Stimulated activated CD8-positive, alpha-beta memory T cell treated with anti-CD3 and anti-CD28 coated beads, Interleukin-15, amount 100 ng/mL, for 4 hours (primary cell): ENCODE measurements around the gene CMTM8.
A peak's percentile ranks its signal among the peaks of the same experiment; 100 is the strongest.
"Not testable (repeated sequence)": the region's sequence is repeated elsewhere in the genome, so short reads cannot be mapped to it uniquely, and the experiment has no call there.

Experiments
- DNase-seq, 2 donors: peaks; one replicate each; pipeline ENCODE4 v3.0.0-alpha.2; 2020; ENCODE audit warnings: low read depth in 2 of 2

CMTM8 gene, protein sequence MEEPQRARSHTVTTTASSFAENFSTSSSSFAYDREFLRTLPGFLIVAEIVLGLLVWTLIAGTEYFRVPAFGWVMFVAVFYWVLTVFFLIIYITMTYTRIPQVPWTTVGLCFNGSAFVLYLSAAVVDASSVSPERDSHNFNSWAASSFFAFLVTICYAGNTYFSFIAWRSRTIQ

DNA sequence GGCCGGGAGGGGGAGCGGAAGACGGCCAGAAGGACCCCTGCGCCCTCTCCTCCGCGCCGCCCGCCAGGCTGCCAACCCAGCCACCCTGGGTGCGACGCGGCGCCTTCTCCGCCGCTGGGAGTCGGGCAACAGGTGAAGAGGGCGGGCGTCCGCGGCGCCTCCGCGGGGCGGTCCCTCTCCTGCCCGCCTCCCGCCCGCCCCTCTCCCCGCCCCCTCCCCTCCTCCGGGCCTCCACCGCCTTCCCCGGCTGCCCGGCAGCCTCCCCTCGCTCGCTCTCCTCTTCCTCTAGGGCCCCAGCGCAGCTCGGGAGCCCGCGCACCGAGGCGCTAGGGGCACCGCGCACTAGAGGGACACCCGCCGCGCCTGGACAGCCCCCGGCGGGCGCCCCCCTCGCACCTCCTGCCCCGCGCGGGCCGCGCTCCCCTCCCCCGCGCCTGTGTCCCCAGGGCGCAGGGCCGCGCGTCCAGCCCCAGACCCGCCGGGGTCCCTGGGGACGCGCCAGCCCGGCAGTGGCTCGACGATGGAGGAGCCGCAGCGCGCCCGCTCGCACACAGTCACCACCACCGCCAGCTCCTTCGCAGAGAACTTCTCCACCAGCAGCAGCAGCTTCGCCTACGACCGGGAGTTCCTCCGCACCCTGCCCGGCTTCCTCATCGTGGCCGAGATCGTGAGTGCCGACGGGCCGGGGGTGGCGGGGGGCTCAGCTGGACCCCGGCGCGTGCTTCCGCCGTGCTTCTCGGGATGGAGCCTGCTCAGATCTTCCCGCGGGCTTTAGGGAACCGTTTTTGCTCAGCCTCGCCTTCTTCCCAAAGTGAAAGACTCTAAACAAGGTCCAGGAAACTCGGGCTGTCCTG, at the start of gene CMTM8:
CMTM8 (plus strand) TSS at position 228 of the 854 bp plus-strand sequence; CDS start at position 521, 293 bp downstream.
- DNase-seq: peak; percentile 33 to 35

DNA sequence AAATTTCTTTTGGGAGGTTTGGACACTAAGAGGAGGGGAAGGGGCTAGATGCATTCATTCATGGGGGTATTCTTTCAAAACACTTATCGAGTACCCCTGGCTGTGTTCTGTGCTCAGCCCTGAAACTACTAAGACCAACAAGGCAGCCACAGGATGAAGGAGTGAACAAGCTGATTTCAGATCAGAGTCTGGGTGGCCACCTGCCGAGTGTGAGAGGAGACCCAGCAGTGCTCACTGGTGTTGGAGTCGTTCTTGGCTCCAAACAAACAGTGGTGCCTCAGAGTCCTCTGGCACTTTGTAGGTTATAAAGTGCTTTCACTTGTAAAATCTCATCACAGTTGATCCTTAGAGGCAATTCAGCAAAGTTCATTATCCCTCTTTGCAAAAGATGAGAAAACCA, 48.8 kb upstream of the CMTM8 start:
- no peak for DNase-seq

GRCh38 chr3:32190556-32190955, 47.9 kb upstream of the CMTM8 start:
- not testable (repeated sequence) for DNase-seq

- no peak for DNase-seq
Measured at GRCh38 chr3:32193101-32193500, 45.4 kb upstream of the CMTM8 start.

- no peak for DNase-seq
Measured at GRCh38 chr3:32194653-32195052, 43.8 kb upstream of the CMTM8 start.

DNA sequence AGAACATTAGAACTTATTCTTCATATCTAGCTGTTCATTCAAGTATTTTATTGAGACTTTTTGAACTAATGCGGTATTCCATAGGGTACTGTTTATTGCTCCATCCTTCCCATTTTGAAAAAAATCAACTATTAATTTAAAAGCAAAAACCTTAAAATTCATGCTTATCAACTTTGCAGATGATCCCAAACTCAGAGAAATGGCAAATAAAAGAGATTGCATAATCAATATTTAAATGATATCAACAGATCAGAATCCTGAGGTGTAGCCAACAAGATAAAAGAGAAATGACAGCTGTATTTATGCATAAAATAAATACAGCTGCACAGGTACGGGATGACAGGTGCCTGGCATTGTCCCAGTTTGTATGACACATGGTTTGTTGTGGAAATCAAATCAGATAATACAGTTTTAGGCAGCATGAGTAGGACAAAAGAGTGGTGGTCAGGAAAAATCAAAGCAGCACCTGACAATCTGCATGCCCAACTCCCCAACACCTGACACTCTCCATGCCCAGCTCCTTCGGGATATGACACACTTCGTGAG, 42.4 kb upstream of the CMTM8 start:
- no peak for DNase-seq

DNA sequence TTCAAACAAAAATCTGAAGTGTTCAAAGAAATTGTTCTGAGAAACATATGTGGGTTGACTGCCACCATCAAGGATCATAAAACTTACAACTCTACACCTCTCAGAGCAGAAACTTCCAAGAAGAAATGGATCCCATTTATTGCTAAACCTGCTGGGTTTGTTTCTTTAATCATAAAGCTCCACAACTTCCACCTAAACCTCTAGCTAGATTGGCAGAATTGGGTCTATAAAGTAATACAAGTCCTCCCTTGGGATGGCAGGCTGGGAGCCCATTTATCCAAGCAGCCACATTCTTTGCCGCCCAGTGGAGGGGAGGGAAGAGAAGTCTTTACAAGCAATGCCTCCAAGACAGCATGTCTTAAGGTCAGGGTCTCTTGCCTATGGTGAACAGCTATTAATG, 40.5 kb upstream of the CMTM8 start:
- DNase-seq: no peak

- no peak for DNase-seq
Measured at GRCh38 chr3:32198714-32199113, 39.8 kb upstream of the CMTM8 start.

GRCh38 chr3:32200490-32200889, 38.0 kb upstream of the CMTM8 start:
- DNase-seq: no peak

DNA sequence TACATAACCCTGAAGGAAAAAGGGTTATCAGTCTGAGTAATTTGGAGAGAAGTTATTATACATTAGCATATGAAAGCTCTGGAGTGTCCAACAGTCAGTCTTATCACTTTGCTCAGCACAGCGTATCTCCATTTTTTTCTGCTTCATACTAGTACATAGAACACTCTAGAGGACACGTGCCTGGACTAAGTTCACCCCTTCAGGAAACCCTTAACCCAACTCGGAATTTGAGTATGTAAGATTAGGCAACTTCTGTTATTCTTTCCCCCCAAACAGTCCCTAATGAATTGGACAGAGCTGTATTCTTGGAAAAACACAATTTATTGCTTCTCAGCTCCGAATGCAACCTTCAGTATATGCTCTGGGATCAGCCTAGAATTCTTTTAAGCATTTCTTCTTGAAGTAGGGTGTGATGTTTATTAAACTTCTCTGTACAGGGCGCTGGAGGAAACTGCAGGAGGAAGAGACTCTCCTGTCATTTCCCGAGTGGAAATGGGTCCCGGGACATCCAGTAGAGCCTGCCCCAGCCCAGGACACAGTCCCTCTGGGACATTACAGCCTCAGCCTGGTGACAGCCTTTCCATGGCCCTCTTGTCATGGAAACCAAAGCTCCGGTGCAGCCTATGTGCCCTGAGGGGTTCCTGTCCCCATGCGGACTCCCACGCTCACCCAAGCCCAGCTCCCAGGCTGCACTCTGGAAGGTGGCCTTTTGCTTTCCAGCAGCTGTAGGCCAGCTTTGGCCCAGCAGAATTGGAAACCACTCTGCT, 37.3 kb upstream of the CMTM8 start:
- DNase-seq: no peak

DNA sequence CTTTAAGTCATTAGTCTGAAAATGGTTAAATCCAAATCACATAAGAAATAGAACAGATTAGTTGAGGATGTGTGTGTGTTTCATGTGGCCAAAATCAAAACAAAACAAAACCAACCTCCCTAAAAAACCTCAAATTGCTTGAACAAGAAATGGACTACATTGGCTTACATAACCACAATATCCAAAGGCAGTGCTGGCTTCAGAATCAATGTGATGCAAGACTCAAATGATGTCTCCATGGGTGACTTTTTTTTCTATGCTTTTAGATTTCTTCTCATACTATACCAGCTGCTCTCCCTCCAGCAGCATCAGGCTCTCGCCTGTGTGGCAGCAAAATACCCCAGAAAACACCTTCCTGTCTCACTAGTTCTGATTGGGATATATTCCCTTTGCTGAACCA, 36.0 kb upstream of the CMTM8 start:
- DNase-seq: no peak

GRCh38 chr3:32203854-32204253, 34.6 kb upstream of the CMTM8 start:
- no peak for DNase-seq

DNA sequence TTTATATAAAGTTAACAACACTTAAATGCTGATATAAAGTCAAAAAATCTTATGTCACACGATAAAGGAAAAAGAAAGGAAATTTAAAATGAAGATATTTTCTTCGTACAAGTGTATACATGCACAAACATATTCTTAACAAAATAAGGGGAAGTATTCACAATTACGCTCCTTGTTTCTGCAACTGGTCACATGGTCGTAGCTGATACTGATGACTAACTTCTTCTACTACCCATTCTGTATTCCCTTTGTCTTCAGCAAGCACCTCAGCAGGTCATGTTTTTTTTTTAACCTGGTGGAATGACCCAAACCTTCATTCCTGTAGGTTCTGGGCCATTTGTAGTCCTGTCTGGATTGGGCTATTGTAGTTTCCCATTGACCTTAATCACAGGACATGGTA, 30.0 kb upstream of the CMTM8 start:
- DNase-seq: no peak

- DNase-seq: no peak
Measured at GRCh38 chr3:32215185-32215584, 23.3 kb upstream of the CMTM8 start.

GRCh38 chr3:32216172-32216783, 22.2 kb upstream of the CMTM8 start:
- no peak for DNase-seq

- DNase-seq: no peak
Measured at GRCh38 chr3:32217339-32217738, 21.1 kb upstream of the CMTM8 start.

DNA sequence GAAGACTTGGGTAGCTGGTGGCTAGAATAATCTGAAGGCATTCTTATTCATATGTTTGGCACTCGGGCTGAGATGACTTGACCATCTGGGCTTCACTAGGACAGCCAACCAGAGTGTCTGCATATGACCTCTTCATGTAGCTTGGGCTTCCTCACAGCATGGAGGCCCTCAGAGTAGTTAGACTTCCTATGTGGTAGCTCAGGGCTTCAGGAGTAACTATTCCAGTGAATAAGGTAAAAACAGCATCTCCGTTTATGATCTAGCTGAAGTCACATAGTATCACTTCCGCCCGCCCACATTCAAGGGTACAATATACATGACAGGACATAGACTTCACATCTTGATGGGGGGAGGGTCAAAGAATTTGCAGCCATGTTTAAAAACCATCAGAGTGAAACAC, 18.9 kb upstream of the CMTM8 start:
- DNase-seq: no peak

DNA sequence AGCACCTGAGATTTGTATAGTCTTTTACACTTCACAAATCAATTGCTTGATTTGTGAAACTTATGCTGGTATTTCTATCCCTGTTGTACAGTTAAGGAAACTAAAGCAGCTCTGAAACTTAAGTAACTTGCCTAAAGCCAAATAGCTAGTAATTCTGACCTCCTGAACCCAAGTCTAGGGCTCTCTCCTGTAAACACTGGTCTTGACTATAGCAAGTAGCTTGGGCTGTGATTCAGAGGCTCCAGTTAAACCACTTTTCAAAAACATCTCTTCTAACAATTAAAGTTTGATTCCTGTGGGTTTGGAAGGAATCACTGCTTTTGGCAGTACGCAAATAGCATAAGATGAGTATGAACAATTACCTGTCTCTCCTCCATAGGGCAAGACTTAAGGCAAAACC, 18.5 kb upstream of the CMTM8 start:
- DNase-seq: no peak

GRCh38 chr3:32222950-32223349, 15.5 kb upstream of the CMTM8 start:
- no peak for DNase-seq

DNA sequence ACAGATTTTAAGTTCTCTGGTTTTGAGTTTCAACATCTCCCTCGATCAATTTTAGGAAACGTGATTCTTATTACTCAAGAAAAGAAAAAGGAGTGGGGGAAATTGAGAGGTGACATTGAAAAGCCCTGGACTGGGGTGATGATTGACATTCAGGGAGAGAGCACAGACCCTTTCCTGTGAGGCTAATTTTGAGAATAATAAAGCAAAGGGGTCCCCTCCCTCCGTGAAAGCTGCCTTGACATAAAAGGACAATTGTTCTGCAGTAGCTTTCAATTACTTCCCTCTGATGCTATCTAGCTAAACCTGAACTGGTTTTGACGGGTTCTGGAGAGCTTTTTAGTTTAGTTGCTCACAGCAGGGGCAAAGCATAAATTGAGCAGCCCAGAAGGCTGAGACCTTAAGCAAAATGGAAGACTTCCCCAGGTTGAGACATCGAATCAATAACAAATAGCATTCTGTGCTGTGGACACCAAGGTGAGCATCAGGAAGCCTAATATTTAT, 14.4 kb upstream of the CMTM8 start:
- DNase-seq: no peak

DNA sequence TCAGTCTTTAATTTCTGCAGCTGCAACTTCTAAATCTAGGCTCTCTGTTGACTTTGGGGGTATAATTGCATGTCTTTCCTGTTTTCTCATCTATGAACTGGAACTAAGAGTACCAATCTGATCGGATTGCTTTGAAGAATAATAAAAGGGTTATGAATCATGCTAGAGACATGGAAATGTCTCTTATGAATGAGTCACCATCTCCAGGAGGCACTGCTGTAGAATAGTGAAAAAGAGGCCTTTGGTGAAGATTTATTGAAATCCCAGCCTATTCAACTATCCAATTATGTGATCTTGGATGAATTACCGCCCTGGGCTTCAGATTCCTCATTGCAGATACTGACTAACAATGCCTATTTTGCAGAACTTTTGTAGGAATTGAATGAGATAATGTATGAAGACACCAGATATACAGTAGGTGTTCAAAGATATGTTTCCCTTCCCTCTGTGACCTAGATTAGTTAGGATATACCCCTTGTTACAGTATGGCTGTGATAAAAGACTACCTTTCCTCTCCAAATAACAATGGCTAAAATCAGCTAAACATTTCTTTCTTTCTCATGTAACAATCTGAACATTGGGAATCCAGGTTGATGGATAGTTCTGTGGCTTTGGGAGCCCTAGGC, 11.5 kb upstream of the CMTM8 start:
- DNase-seq: no peak
